Keratinocyte (primary cell): ENCODE data around the gene GIPC1. TPM values are rescaled to one million over a fixed set of nuclear protein-coding genes. Genes with fewer than 3 reads are reported as not detected.
"Not testable (repeated sequence)": the region's sequence is repeated elsewhere in the genome, so short reads cannot be mapped to it uniquely, and the experiment has no call there.

ENCODE experiments used
- DNase-seq: peaks from one replicate; pipeline ENCODE4 v3.0.0-alpha.2; 2011; ENCODE audit warnings: low read depth, missing footprints, low spot score
- FAIRE-seq: peaks from 2 replicates; lab custom pipeline; 2011; peaks lifted over from hg19 to GRCh38; lab: Jason Lieb, UNC
- H2AFZ ChIP-seq: 2 replicates; pipeline ENCODE4 v1.6.0; 2012; ENCODE audit warnings: low read length, control low read depth, inconsistent platforms; ENCODE audit not compliant: control insufficient read depth
- H3K27ac ChIP-seq: 2 replicates; pipeline ENCODE4 v1.5.1; 2011; ENCODE audit warnings: low read length; ENCODE audit not compliant: control insufficient read depth, insufficient read depth
- H3K27me3 ChIP-seq: 3 replicates; pipeline ENCODE4 v1.6.0; 2011; ENCODE audit warnings: low read length; ENCODE audit not compliant: control insufficient read depth, insufficient read depth; ENCODE audit errors: extremely low read depth
- H3K36me3 ChIP-seq, 2 experiments: 2 replicates in 1 of 2; 3 replicates in 1 of 2; pipeline ENCODE4 v1.5.1; 2011; ENCODE audit warnings: low read length in 2 of 2, mild to moderate bottlenecking in 1 of 2; ENCODE audit not compliant: control insufficient read depth in 2 of 2, insufficient read depth in 2 of 2; ENCODE audit errors: extremely low read depth in 1 of 2
- H3K4me1 ChIP-seq: 3 replicates; pipeline ENCODE4 v1.5.1; 2011; ENCODE audit warnings: low read length; ENCODE audit not compliant: control insufficient read depth, insufficient read depth; ENCODE audit errors: extremely low read depth
- H3K4me2 ChIP-seq: 3 replicates; pipeline ENCODE4 v1.6.0; 2011; ENCODE audit warnings: low read depth, low read length; ENCODE audit not compliant: control insufficient read depth, insufficient read depth; ENCODE audit errors: extremely low read depth
- H3K4me3 ChIP-seq, 3 experiments: fragments of 200-600 bp in 1 of 3; sonication (generic) in 1 of 3; 2 replicates in 2 of 3; 3 replicates in 1 of 3; pipeline ENCODE4 v1.5.1; 2011 to 2016; ENCODE audit warnings: low read length in 3 of 3, mild to moderate bottlenecking in 3 of 3, control low read depth in 2 of 3, inconsistent platforms in 1 of 3, low read depth in 1 of 3, mixed read lengths in 1 of 3, mixed run types in 1 of 3, moderate library complexity in 1 of 3; ENCODE audit not compliant: control insufficient read depth in 2 of 3, insufficient read depth in 2 of 3; ENCODE audit errors: extremely low read depth in 1 of 3
- H3K79me2 ChIP-seq: 2 replicates; pipeline ENCODE4 v1.6.0; 2012; ENCODE audit warnings: low read length; ENCODE audit not compliant: control insufficient read depth, insufficient read depth
- H3K9ac ChIP-seq: 3 replicates; pipeline ENCODE4 v1.6.0; 2011; ENCODE audit warnings: low read length; ENCODE audit not compliant: control insufficient read depth, insufficient read depth; ENCODE audit errors: extremely low read depth
- H3K9me1 ChIP-seq: 3 replicates; pipeline ENCODE4 v1.6.0; 2011; ENCODE audit warnings: low read length; ENCODE audit not compliant: control insufficient read depth, insufficient read depth; ENCODE audit errors: extremely low read depth
- H3K9me3 ChIP-seq: 2 replicates; pipeline ENCODE4 v1.5.1; 2012; ENCODE audit warnings: low read depth, low read length; ENCODE audit not compliant: control insufficient read depth
- H4K20me1 ChIP-seq: 3 replicates; pipeline ENCODE4 v1.6.0; 2011; ENCODE audit warnings: low read length; ENCODE audit not compliant: control insufficient read depth, insufficient read depth; ENCODE audit errors: extremely low read depth
- CTCF ChIP-seq, 3 experiments: IDR thresholded peaks in 1 of 3; conservative IDR thresholded peaks in 1 of 3; optimal IDR thresholded peaks in 1 of 3; 2 replicates in 2 of 3; 3 replicates in 1 of 3; pipeline versions ENCODE3 to v1.5.1; 2011; ENCODE audit warnings: low read length in 3 of 3, mild to moderate bottlenecking in 3 of 3, moderate library complexity in 2 of 3, control low read depth in 1 of 3, inconsistent platforms in 1 of 3; ENCODE audit not compliant: insufficient read depth in 2 of 3; ENCODE audit errors: extremely low read depth in 1 of 3
- EZH2 ChIP-seq: IDR thresholded peaks from one replicate; pipeline ENCODE4 v1.6.1; 2012; ENCODE audit warnings: inconsistent platforms, mild to moderate bottlenecking, low read length, moderate library complexity
- dilution Hi-C: fragments of 300-500 bp; cut with MboI; formaldehyde crosslinking; loops from one replicate; pipeline ENCODE4 v1.7.0; 2020; ENCODE audit warnings: low sequenced_read_pairs; ENCODE audit not compliant: extremely low pct_ligation_motif_present
- polyA plus RNA-seq, 5 experiments: library from polyadenylated mRNA; depleted of rRNA in 3 of 5; stranded (reverse) in 3 of 5; stranded (forward) in 1 of 5; unstranded in 1 of 5; fragments of >200 nt; gene quantifications; 1 replicate in 1 of 5; 2 replicates in 3 of 5; 3 replicates in 1 of 5; pipeline versions ENCODE4 v1.2.1 to v1.2.3, GENCODE V29; 2011 to 2012; ENCODE audit warnings: missing spikeins in 2 of 5, low read depth in 1 of 5, low replicate concordance in 1 of 5

The GIPC1 gene
- polyA plus RNA-seq, 1 donor (not counting 4 experiments of a cell fraction or from before 2014, with no cell fraction given): 166 TPM

- FAIRE-seq (peak; percentile 76), DNase-seq (peak; percentile 90)
- TF ChIP-seq CTCF (optimal IDR thresholded peaks at IDR 0.05 in 1 of 3, IDR thresholded peaks at IDR 0.05 in 1 of 3, conservative IDR thresholded peaks at IDR 0.05 in 1 of 3; ENCODE audit: extremely low read depth in 1 of 3, insufficient read depth in 2 of 3, low read length in 3 of 3) (peak; percentile 89 to 93 (median 90)), EZH2 (no peak)
- no peaks in the 10 kb centered on the region for H3K9me1 ChIP-seq
- H3K4me3 ChIP-seq: peak overlapping the region in 1 of 3 experiments; percentile 41
- peak overlapping the region; percentile 81 for H3K4me2 ChIP-seq
- peak overlapping the region; percentile 79 for H3K9ac ChIP-seq
- no peaks in the 10 kb centered on the region for H3K27me3 ChIP-seq
- peaks cover 46% of the 10 kb centered on the region for H3K4me1 ChIP-seq
- no peaks in the 10 kb centered on the region for H3K79me2 ChIP-seq
- H3K36me3 ChIP-seq: no peaks in the 10 kb centered on the region
- H2AFZ ChIP-seq: peak overlapping the region; percentile 78
- no peaks in the 10 kb centered on the region for H4K20me1 ChIP-seq
- H3K9me3 ChIP-seq: no peaks in the 10 kb centered on the region
- dilution Hi-C loops: no loop called here
- peak overlapping the region; percentile 92 for H3K27ac ChIP-seq
Observed at GRCh38 chr19:14505488-14506239, 9.7 kb upstream of the GIPC1 start.

DNA sequence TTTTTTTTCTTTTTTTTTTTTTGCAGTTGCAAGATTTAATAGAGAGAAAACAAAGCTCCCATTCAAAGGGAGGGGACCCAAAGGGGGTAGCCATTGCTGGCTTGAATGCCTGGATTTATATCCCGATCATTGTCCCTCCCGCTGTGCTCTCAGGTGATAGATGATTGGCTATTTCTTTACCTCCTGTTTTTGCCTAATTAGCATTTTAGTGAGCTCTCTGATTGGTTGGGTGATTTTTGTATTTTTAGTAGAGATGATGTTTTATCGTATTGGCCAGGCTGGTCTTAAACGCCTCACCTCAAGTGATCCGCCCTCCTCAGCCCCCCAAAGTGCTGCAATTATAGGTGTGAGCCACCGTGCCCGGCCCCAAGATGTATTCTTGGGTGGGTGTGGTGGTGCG, 8.6 kb upstream of the GIPC1 start:
- H4K20me1 ChIP-seq, H3K79me2 ChIP-seq, DNase-seq, dilution Hi-C loops, FAIRE-seq, H3K27me3 ChIP-seq, H3K9me1 ChIP-seq, H3K9ac ChIP-seq, H3K4me3 ChIP-seq, H3K9me3 ChIP-seq, H3K36me3 ChIP-seq, H3K27ac ChIP-seq, H2AFZ ChIP-seq, H3K4me2 ChIP-seq: not testable (repeated sequence)
- H3K4me1 ChIP-seq: peaks cover 39% of the 10 kb centered on the region
